Neuronal stem cell (in vitro differentiated cells): ENCODE measurements around the gene GON7.
"Not testable (repeated sequence)": the region's sequence is repeated elsewhere in the genome, so short reads cannot be mapped to it uniquely, and the experiment has no call there.

Source experiments
- DNase-seq: peaks from one replicate; pipeline ENCODE4 v3.0.0-alpha.2; 2013; ENCODE audit warnings: low spot score
- H2AFZ ChIP-seq: one replicate; pipeline ENCODE4 v1.6.1; 2013; ENCODE audit warnings: mild to moderate bottlenecking, low read length, inconsistent platforms
- H2AK5ac ChIP-seq: 2 replicates; pipeline ENCODE4 v1.6.1; 2013; ENCODE audit warnings: low read depth, mild to moderate bottlenecking, inconsistent platforms, low read length, moderate library complexity, mixed read lengths
- H2BK120ac ChIP-seq: 2 replicates; pipeline ENCODE4 v1.6.1; 2013; ENCODE audit warnings: low read depth, mild to moderate bottlenecking, inconsistent platforms, low read length, moderate library complexity, mixed read lengths
- H2BK12ac ChIP-seq: one replicate; pipeline ENCODE4 v1.6.1; 2013; ENCODE audit warnings: low read length, inconsistent platforms
- H2BK15ac ChIP-seq: 2 replicates; pipeline ENCODE4 v1.6.1; 2013; ENCODE audit warnings: mild to moderate bottlenecking, low read length, inconsistent platforms, mixed read lengths
- H2BK5ac ChIP-seq: one replicate; pipeline ENCODE4 v1.6.1; 2013; ENCODE audit warnings: inconsistent platforms, mild to moderate bottlenecking, low read length, moderate library complexity
- H3K14ac ChIP-seq: one replicate; pipeline ENCODE4 v1.6.1; 2013; ENCODE audit warnings: low read length, inconsistent platforms
- H3K18ac ChIP-seq: 2 replicates; pipeline ENCODE4 v1.6.1; 2013; ENCODE audit warnings: low read length, inconsistent platforms
- H3K23ac ChIP-seq: 2 replicates; pipeline ENCODE4 v1.6.1; 2013; ENCODE audit warnings: low read depth, mild to moderate bottlenecking, mixed read lengths, low read length, inconsistent platforms; ENCODE audit not compliant: poor library complexity
- H3K27ac ChIP-seq: replicated peaks from 3 replicates; pipeline ENCODE4 v1.5.1; 2013; ENCODE audit warnings: low read length, inconsistent platforms
- H3K27me3 ChIP-seq, 3 experiments: 2 replicates each; pipeline ENCODE4 v1.6.1; 2013; ENCODE audit warnings: low read length in 3 of 3, mild to moderate bottlenecking in 2 of 3, inconsistent platforms in 1 of 3, low read depth in 1 of 3, mixed read lengths in 1 of 3, moderate library complexity in 1 of 3; ENCODE audit not compliant: control insufficient read depth in 3 of 3, insufficient read depth in 3 of 3
- H3K36me3 ChIP-seq, 2 donors: replicated peaks in 1 of 2; 2 replicates each; pipeline ENCODE4 v1.6.1; 2013; ENCODE audit warnings: low read length in 2 of 2; ENCODE audit not compliant: control insufficient read depth in 2 of 2, insufficient read depth in 2 of 2
- H3K4ac ChIP-seq: 2 replicates; pipeline ENCODE4 v1.6.1; 2013; ENCODE audit warnings: inconsistent platforms, mild to moderate bottlenecking, low read length, moderate library complexity
- H3K4me1 ChIP-seq, 2 donors: 1 replicate in 1 of 2; 2 replicates in 1 of 2; pipeline ENCODE4 v1.6.1; 2013; ENCODE audit warnings: low read length in 2 of 2, low read depth in 1 of 2; ENCODE audit not compliant: control insufficient read depth in 2 of 2, insufficient read depth in 1 of 2
- H3K4me2 ChIP-seq: one replicate; pipeline ENCODE4 v1.6.1; 2013; ENCODE audit warnings: mild to moderate bottlenecking, low read length, inconsistent platforms; ENCODE audit not compliant: insufficient read depth, poor library complexity, severe bottlenecking
- H3K4me3 ChIP-seq, 2 donors: 2 replicates each; pipeline ENCODE4 v1.5.1; 2013; ENCODE audit warnings: low read length in 2 of 2, mild to moderate bottlenecking in 2 of 2, inconsistent platforms in 1 of 2, moderate library complexity in 1 of 2
- H3K79me1 ChIP-seq: one replicate; pipeline ENCODE4 v1.6.1; 2013; ENCODE audit warnings: low read depth, mild to moderate bottlenecking, inconsistent platforms, low read length, moderate library complexity
- H3K9ac ChIP-seq: one replicate; pipeline ENCODE4 v1.6.1; 2013; ENCODE audit warnings: mild to moderate bottlenecking, low read depth, low read length, inconsistent platforms; ENCODE audit not compliant: poor library complexity
- H3K9me3 ChIP-seq, 2 donors: replicated peaks in 1 of 2; 2 replicates each; pipeline versions ENCODE3 to v1.6.1; 2013; ENCODE audit warnings: low read length in 2 of 2, mild to moderate bottlenecking in 2 of 2, inconsistent platforms in 1 of 2, low read depth in 1 of 2, mixed read lengths in 1 of 2, moderate library complexity in 1 of 2; ENCODE audit not compliant: control insufficient read depth in 2 of 2, insufficient read depth in 1 of 2
- H4K8ac ChIP-seq: one replicate; pipeline ENCODE4 v1.6.1; 2013; ENCODE audit warnings: low read depth, mild to moderate bottlenecking, inconsistent platforms, low read length, moderate library complexity
- H4K91ac ChIP-seq: one replicate; pipeline ENCODE4 v1.6.1; 2013; ENCODE audit warnings: low read length, low read depth, mild to moderate bottlenecking, inconsistent platforms; ENCODE audit not compliant: poor library complexity
- WGBS, 2 donors: extraction: QIAGEN DNeasy Blood & Tissue Kit; methylation state at CpG; one replicate each; pipeline ENCODE4 v1.1.7; 2013; ENCODE audit warnings: missing lambda C conversion rate in 2 of 2, mixed read lengths in 1 of 2; ENCODE audit not compliant: insufficient read length in 2 of 2, insufficient replicate concordance in 1 of 2; ENCODE audit errors: extremely low coverage in 2 of 2; 5-methylcytosine and 5-hydroxymethylcytosine counted together

The GON7 gene

DNA sequence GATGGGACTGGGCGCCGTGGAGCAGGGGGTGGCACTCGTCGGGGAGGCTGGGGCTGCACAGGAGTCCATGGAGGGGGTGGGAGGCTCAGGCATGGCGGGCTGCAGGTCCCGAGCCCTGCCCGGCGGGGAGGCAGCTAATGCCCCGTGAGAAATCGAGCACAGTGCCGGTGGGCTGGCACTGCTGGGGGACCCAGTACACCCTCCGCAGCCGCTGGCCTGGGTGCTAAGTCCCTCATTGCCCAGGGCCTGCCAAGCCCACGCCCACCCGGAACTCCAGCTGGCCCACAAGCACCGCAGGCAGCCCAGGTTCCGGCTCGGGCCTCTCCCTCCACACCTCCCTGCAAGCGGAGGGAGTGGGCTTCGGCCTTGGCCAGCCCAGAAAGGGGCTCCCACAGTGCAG lies 36.7 kb downstream of the GON7 start:
- H3K18ac ChIP-seq, H3K9me3 ChIP-seq, H3K79me1 ChIP-seq, H2BK12ac ChIP-seq, H4K8ac ChIP-seq, H3K23ac ChIP-seq, H3K4me2 ChIP-seq, H3K14ac ChIP-seq, H4K91ac ChIP-seq, H2AK5ac ChIP-seq, H3K27ac ChIP-seq, H3K27me3 ChIP-seq, H2AFZ ChIP-seq, H2BK120ac ChIP-seq, H3K36me3 ChIP-seq, H2BK5ac ChIP-seq, DNase-seq, H3K9ac ChIP-seq, H3K4me1 ChIP-seq, H2BK15ac ChIP-seq, H3K4ac ChIP-seq, H3K4me3 ChIP-seq: not testable (repeated sequence)
- no CpG with 5 or more reads among the region's 20 CpGs for WGBS, 2 donors

DNA sequence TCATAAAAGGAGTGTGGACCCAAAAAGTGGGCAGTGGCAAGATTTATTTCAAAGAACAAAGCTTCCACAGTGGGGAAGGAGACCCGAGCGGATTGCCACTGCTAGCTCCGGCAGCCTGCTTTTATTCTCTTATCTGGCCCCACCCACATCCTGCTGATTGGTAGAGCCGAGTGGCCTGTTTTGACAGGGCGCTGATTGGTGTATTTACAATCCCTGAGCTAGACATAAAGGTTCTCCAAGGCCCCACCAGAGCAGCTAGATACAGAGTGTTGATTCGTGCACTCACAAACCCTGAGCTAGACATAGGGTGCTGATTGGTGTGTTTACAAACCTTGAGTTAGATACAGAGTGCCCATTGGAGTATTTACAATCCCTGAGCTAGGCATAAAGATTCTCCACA lies 37.2 kb downstream of the GON7 start:
- H4K8ac ChIP-seq, H3K4me2 ChIP-seq, H2BK12ac ChIP-seq, H3K36me3 ChIP-seq, H4K91ac ChIP-seq, H3K9me3 ChIP-seq, H2BK15ac ChIP-seq, H3K4me3 ChIP-seq, H3K27me3 ChIP-seq, H3K14ac ChIP-seq, H3K79me1 ChIP-seq, H3K23ac ChIP-seq, H3K4me1 ChIP-seq, H2AK5ac ChIP-seq, H3K4ac ChIP-seq, H3K18ac ChIP-seq, H3K27ac ChIP-seq, H2BK5ac ChIP-seq, H3K9ac ChIP-seq, H2BK120ac ChIP-seq, DNase-seq: not testable (repeated sequence)
- WGBS, 2 donors, result no CpG with 5 or more reads among the region's 6 CpGs
- H2AFZ ChIP-seq, result peak overlapping the region; percentile 69

DNA sequence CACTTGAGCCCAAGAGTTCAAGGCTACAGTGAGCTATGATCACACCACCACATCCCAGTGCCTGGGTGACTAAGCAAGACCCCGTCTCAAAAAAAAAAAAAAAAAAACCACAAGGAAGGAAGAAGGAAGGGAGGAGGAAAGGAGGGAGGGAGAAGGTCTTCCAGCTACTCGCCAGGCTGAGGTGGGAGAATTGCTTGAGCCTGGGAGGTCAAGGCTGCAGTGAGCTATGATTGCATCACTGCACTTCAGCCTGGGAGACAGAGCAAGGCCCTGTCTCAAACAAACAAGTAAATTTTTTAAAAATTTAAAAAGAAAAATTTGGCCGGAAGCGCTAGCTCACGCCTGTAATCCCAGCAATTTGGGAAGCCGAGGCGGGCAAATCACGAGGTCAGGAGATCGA lies 38.3 kb downstream of the GON7 start:
- H3K27ac ChIP-seq, H2AK5ac ChIP-seq, H3K18ac ChIP-seq, H3K36me3 ChIP-seq, H4K8ac ChIP-seq, H3K4ac ChIP-seq, H2BK12ac ChIP-seq, H2AFZ ChIP-seq, H3K4me3 ChIP-seq, H3K23ac ChIP-seq, H3K4me2 ChIP-seq, H3K79me1 ChIP-seq, H3K27me3 ChIP-seq, H2BK5ac ChIP-seq, H2BK15ac ChIP-seq, H4K91ac ChIP-seq, DNase-seq, H3K9me3 ChIP-seq, H3K9ac ChIP-seq, H3K14ac ChIP-seq, H2BK120ac ChIP-seq, H3K4me1 ChIP-seq: not testable (repeated sequence)
- WGBS, 2 donors, result no CpG with 5 or more reads among the region's 9 CpGs

DNA sequence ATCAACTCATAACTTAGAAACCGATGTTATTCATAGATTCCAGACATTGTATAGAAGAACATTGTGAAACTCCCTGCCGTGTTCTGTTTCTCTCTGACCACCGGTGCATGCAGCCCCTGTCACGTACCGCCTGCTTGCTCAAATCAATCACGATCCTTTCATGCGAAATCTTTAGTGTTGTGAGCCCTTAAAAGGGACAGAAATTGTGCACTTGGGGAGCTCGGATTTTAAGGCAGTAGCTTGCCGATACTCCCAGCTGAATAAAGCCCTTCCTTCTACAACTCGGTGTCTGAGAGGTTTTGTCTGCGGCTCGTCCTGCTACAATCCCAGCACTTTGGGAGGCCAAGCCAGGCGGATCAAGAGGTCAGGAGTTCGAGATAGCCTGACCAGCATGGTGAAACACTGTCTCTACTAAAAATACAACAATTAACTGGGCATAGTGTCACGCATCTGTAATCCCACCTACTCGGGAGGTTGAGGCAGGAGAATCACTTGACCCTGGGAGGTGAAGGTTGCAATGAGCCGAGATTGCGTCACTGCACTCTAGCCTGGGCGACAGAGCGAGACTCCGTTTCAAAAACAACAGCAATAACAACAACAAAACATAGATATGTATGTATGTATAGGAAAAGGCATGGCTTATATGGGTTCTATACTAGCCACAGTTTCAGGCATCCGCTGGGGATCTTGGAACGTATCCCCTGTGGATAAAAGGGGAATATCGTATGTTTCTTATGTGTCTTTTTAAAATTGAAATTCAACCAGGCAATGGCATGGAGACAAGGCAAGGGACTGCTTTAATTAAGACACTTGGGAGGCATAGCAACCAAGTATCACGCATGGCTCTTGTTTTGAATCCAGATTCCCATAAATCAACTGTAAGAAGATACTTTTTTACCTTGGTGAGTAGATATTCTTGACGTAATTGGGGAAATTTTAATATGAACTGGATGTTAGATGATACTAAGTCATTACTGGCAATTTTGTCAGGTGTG lies 41.3 kb downstream of the GON7 start:
- not testable (repeated sequence) for H3K27me3 ChIP-seq, H3K14ac ChIP-seq, H2BK12ac ChIP-seq, H2AK5ac ChIP-seq, H4K8ac ChIP-seq, H3K18ac ChIP-seq, H3K9ac ChIP-seq, H2BK5ac ChIP-seq, H3K4me1 ChIP-seq, H4K91ac ChIP-seq, H2BK15ac ChIP-seq, H3K36me3 ChIP-seq, H2BK120ac ChIP-seq, H3K4ac ChIP-seq, H3K4me2 ChIP-seq, DNase-seq, H3K27ac ChIP-seq, H3K9me3 ChIP-seq, H3K23ac ChIP-seq, H3K4me3 ChIP-seq, H3K79me1 ChIP-seq
- peak overlapping the region; percentile 52 for H2AFZ ChIP-seq
- WGBS, 2 donors, result no CpG with 5 or more reads among the region's 26 CpGs
